HEK293 (cell line): ENCODE data around the gene SLC23A3.

ENCODE experiments used
- CTCF ChIA-PET: fragments of 350-600 bp; formaldehyde crosslinking; extraction: SDS; loops from one replicate; lab custom pipeline; 2021; ENCODE audit warnings: antibody characterized with exemption; lab: Yijun Ruan, JAX
- POLR2A ChIA-PET: fragments of 300-600 bp; formaldehyde crosslinking; extraction: SDS; loops from one replicate; lab custom pipeline; 2020; ENCODE audit warnings: antibody characterized with exemption, inconsistent platforms; lab: Yijun Ruan, JAX
- H3K27ac ChIP-seq: fragments of 200-500 bp; sonication (Bioruptor generic); 2 replicates; pipeline ENCODE4 v1.5.1; 2014; ENCODE audit warnings: low read depth, low read length, control low read depth, inconsistent platforms; ENCODE audit errors: extremely low read depth
- H3K36me3 ChIP-seq, 2 experiments: fragments of 200-500 bp in 1 of 2; sonication (Bioruptor generic) in 1 of 2; 1 replicate in 1 of 2; 2 replicates in 1 of 2; pipeline ENCODE4 v1.5.1; 2014 to 2017; ENCODE audit warnings: inconsistent platforms in 2 of 2, low read length in 2 of 2; ENCODE audit not compliant: control insufficient read depth in 2 of 2, insufficient read depth in 1 of 2
- H3K4me1 ChIP-seq: fragments of 200-500 bp; sonication (Bioruptor generic); 2 replicates; pipeline ENCODE4 v1.5.1; 2014; ENCODE audit warnings: mild to moderate bottlenecking, low read length, inconsistent platforms; ENCODE audit not compliant: control insufficient read depth, insufficient read depth
- H3K4me3 ChIP-seq: 2 replicates; pipeline ENCODE4 v1.5.1; 2011; ENCODE audit warnings: low read depth, mild to moderate bottlenecking, control low read depth, low read length, moderate library complexity
- H3K9me3 ChIP-seq: fragments of 200-500 bp; sonication (Bioruptor generic); 2 replicates; pipeline ENCODE4 v1.5.1; 2014; ENCODE audit warnings: low read depth, low read length, inconsistent platforms; ENCODE audit not compliant: control insufficient read depth, insufficient read depth
- BCL11A ChIP-seq: fragments of 450-650 bp; formaldehyde crosslinking; IDR thresholded peaks from 2 replicates; pipeline ENCODE4 v1.5.1; 2016; ENCODE audit warnings: low read depth, missing biosample characterization, missing genetic modification characterization
- CTCF ChIP-seq: fragments of 450-650 bp; formaldehyde crosslinking; IDR thresholded peaks from 2 replicates; pipeline ENCODE4 v1.5.1; 2016; ENCODE audit warnings: missing biosample characterization, missing genetic modification characterization
- KLF10 ChIP-seq: fragments of 450-650 bp; IDR thresholded peaks from 2 replicates; pipeline ENCODE4 v1.5.1; 2018; ENCODE audit warnings: missing biosample characterization, mild to moderate bottlenecking, missing genetic modification characterization
- MYNN ChIP-seq: fragments of 450-650 bp; formaldehyde crosslinking; IDR thresholded peaks from 2 replicates; pipeline ENCODE4 v1.5.1; 2016; ENCODE audit warnings: missing biosample characterization, missing genetic modification characterization, borderline replicate concordance
- OSR2 ChIP-seq: fragments of 450-650 bp; formaldehyde crosslinking; IDR thresholded peaks from 2 replicates; pipeline ENCODE4 v1.5.1; 2016; ENCODE audit warnings: missing biosample characterization, missing genetic modification characterization
- PATZ1 ChIP-seq: fragments of 450-650 bp; formaldehyde crosslinking; IDR thresholded peaks from 2 replicates; pipeline ENCODE4 v1.5.1; 2016; ENCODE audit warnings: missing biosample characterization, missing genetic modification characterization
- PRDM1 ChIP-seq: fragments of 450-650 bp; formaldehyde crosslinking; IDR thresholded peaks from 2 replicates; pipeline ENCODE4; 2016; ENCODE audit warnings: missing biosample characterization, missing genetic modification characterization
- WT1 ChIP-seq: fragments of 450-650 bp; formaldehyde crosslinking; IDR thresholded peaks from 2 replicates; pipeline ENCODE4 v1.5.1; 2016; ENCODE audit warnings: missing biosample characterization, missing genetic modification characterization
- ZBTB10 ChIP-seq: fragments of 450-650 bp; formaldehyde crosslinking; IDR thresholded peaks from 2 replicates; pipeline ENCODE4 v1.5.1; 2016; ENCODE audit warnings: missing biosample characterization, missing genetic modification characterization
- ZBTB20 ChIP-seq: fragments of 450-650 bp; formaldehyde crosslinking; IDR thresholded peaks from 2 replicates; pipeline ENCODE4 v1.5.1; 2016; ENCODE audit warnings: missing biosample characterization, missing genetic modification characterization
- ZBTB49 ChIP-seq: fragments of 450-650 bp; formaldehyde crosslinking; IDR thresholded peaks from 2 replicates; pipeline ENCODE4 v1.5.1; 2016; ENCODE audit warnings: missing biosample characterization, missing genetic modification characterization, low read depth
- ZBTB7A ChIP-seq: fragments of 450-650 bp; formaldehyde crosslinking; IDR thresholded peaks from 2 replicates; pipeline ENCODE4 v1.5.1; 2016; ENCODE audit warnings: low read depth, missing biosample characterization, missing genetic modification characterization
- ZBTB8A ChIP-seq: fragments of 450-650 bp; formaldehyde crosslinking; IDR thresholded peaks from 2 replicates; pipeline ENCODE4 v1.5.1; 2016; ENCODE audit warnings: missing biosample characterization, missing genetic modification characterization
- ZFHX2 ChIP-seq: fragments of 450-650 bp; formaldehyde crosslinking; conservative IDR thresholded peaks from 2 replicates; pipeline ENCODE4 v1.5.1; 2016; ENCODE audit warnings: missing biosample characterization, missing genetic modification characterization
- ZNF10 ChIP-seq: fragments of 450-650 bp; formaldehyde crosslinking; IDR thresholded peaks from 2 replicates; pipeline ENCODE4 v1.5.1; 2017; ENCODE audit warnings: missing biosample characterization, missing genetic modification characterization
- ZNF16 ChIP-seq: fragments of 450-650 bp; formaldehyde crosslinking; IDR thresholded peaks from 2 replicates; pipeline ENCODE4 v1.5.1; 2016; ENCODE audit warnings: low read depth, missing biosample characterization, missing genetic modification characterization
- ZNF23 ChIP-seq: fragments of 450-650 bp; formaldehyde crosslinking; IDR thresholded peaks from 2 replicates; pipeline ENCODE4 v1.5.1; 2016; ENCODE audit warnings: missing biosample characterization, missing genetic modification characterization, borderline replicate concordance
- ZNF239 ChIP-seq: fragments of 450-650 bp; formaldehyde crosslinking; IDR thresholded peaks from 2 replicates; pipeline ENCODE4 v1.5.1; 2016; ENCODE audit warnings: missing biosample characterization, missing genetic modification characterization
- ZNF335 ChIP-seq: fragments of 450-650 bp; formaldehyde crosslinking; conservative IDR thresholded peaks from 2 replicates; pipeline ENCODE4 v1.5.1; 2016; ENCODE audit warnings: missing biosample characterization, missing genetic modification characterization
- ZNF341 ChIP-seq: fragments of 450-650 bp; formaldehyde crosslinking; IDR thresholded peaks from 2 replicates; pipeline ENCODE4; 2016; ENCODE audit warnings: low read depth, missing biosample characterization, missing genetic modification characterization
- ZNF610 ChIP-seq: fragments of 450-650 bp; formaldehyde crosslinking; IDR thresholded peaks from 2 replicates; pipeline ENCODE4 v1.5.1; 2016; ENCODE audit warnings: missing biosample characterization, missing genetic modification characterization, borderline replicate concordance
- ZNF626 ChIP-seq: fragments of 450-650 bp; sonication (Bioruptor Pico); formaldehyde crosslinking; IDR thresholded peaks from 2 replicates; pipeline ENCODE4 v1.5.1; 2018; ENCODE audit warnings: missing biosample characterization, missing genetic modification characterization, inconsistent platforms
- ZNF76 ChIP-seq: fragments of 450-650 bp; formaldehyde crosslinking; IDR thresholded peaks from 2 replicates; pipeline ENCODE4; 2016; ENCODE audit warnings: low read depth, missing biosample characterization, missing genetic modification characterization, borderline replicate concordance

SLC23A3 gene

GRCh38 chr2:219178377-219179175 is 8.7 kb upstream of the SLC23A3 start (continued):
- TF ChIP-seq ZNF335 (tag by site-specific recombination): peak; percentile 36; the same call in 1 of the 2 replicates

GRCh38 chr2:219177552-219178376 is 7.9 kb upstream of the SLC23A3 start, which contains the start of gene RETREG2:
TSS of gene RETREG2 (plus strand) at chr2:219178275. CDS start at chr2:219178353, 78 bp downstream.
- Histone ChIP-seq H3K9me3 (no peaks in the 10 kb centered on the region), H3K4me3 (peak within 1 kb of the TSS; percentile 78), H3K36me3 (peaks cover 4 to 57% of the 10 kb centered on the region in 2 experiments; a peak in 2 of 3 replicates), H3K27ac (peak within 1 kb of the TSS; percentile 79), H3K4me1 (peaks cover 6% of the 10 kb centered on the region; the same call in 1 of the 2 replicates)
- POLR2A ChIA-PET: interaction anchor here (2.7 kb wide), 1 partner anchor 29 kb away, joined by 27 read pairs; the partner anchor contains the start of gene ZFAND2B
- CTCF ChIA-PET: interaction anchor here (0.6 to 1.2 kb wide), 2 partner anchors 67 to 116 kb away, joined by 3 read pairs; partner anchors contain the start of genes GLB1L and STK16
- no peak for TF ChIP-seq MYNN (tag by site-specific recombination)
- peak; percentile 21 for TF ChIP-seq ZFHX2 (tag by site-specific recombination)
- TF ChIP-seq PATZ1 (tag by site-specific recombination): peak; percentile 72
- TF ChIP-seq BCL11A (tag by site-specific recombination): 0 out of 2 replicates have a peak, but pooled peaks have one; percentile 22
- no peak for TF ChIP-seq ZNF626 (tag by site-specific recombination)
- TF ChIP-seq ZNF610: 0 out of 2 replicates have a peak, but pooled peaks have one; percentile 26
- peak; percentile 58; the same call in 1 of the 2 replicates for TF ChIP-seq KLF10 (tag by site-specific recombination)
- TF ChIP-seq WT1: peak; percentile 95
- peak; percentile 60; the same call in 1 of the 2 replicates for TF ChIP-seq ZNF76
- 0 out of 2 replicates have a peak, but pooled peaks have one; percentile 37 for TF ChIP-seq ZBTB8A (tag by site-specific recombination)
- TF ChIP-seq ZBTB10 (tag by site-specific recombination): 0 out of 2 replicates have a peak, but pooled peaks have one; percentile 20
- TF ChIP-seq ZNF341: peak; percentile 65
- TF ChIP-seq PRDM1 (tag by site-specific recombination): peak; percentile 7; the same call in 1 of the 2 replicates
- TF ChIP-seq ZBTB20 (tag by site-specific recombination): peak; percentile 86
- TF ChIP-seq OSR2: no peak
- no peak for TF ChIP-seq ZNF23 (tag by site-specific recombination)
- peak; percentile 20; the same call in 1 of the 2 replicates for TF ChIP-seq CTCF (tag by site-specific recombination)
- peak; percentile 33; the same call in 1 of the 2 replicates for TF ChIP-seq ZNF10 (tag by site-specific recombination)
- TF ChIP-seq ZNF239: no peak
- no peak for TF ChIP-seq ZBTB49 (tag by site-specific recombination)
- no peak for TF ChIP-seq ZBTB7A (tag by site-specific recombination)
- no peak for TF ChIP-seq ZNF16
